ENCODE data around the gene CIRBP.
"Not testable (repeated sequence)": the region's sequence is repeated elsewhere in the genome, so short reads cannot be mapped to it uniquely, and the experiment has no call there.

The CIRBP gene

DNA sequence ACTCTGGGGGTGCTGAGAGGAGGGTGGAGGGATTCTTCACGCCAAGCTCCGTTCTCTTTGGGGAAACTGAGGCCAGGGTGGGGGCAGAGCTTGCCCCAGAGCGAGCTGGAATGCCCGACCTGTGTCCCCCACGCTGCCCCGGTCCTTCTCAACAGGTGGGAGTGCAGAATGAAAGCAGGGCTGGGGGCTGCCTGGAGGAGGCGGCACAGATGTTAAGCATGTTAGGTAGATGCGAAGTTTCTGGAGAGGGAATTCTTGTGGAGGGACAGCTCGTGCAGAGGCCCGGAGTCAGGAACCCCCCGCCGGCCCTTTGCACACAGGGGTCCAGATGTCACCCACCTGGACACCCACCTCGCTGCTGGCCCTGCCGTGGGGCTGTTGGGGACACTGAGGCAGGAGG lies 25.6 kb downstream of the CIRBP start:
- DNase-seq, result no peak

DNA sequence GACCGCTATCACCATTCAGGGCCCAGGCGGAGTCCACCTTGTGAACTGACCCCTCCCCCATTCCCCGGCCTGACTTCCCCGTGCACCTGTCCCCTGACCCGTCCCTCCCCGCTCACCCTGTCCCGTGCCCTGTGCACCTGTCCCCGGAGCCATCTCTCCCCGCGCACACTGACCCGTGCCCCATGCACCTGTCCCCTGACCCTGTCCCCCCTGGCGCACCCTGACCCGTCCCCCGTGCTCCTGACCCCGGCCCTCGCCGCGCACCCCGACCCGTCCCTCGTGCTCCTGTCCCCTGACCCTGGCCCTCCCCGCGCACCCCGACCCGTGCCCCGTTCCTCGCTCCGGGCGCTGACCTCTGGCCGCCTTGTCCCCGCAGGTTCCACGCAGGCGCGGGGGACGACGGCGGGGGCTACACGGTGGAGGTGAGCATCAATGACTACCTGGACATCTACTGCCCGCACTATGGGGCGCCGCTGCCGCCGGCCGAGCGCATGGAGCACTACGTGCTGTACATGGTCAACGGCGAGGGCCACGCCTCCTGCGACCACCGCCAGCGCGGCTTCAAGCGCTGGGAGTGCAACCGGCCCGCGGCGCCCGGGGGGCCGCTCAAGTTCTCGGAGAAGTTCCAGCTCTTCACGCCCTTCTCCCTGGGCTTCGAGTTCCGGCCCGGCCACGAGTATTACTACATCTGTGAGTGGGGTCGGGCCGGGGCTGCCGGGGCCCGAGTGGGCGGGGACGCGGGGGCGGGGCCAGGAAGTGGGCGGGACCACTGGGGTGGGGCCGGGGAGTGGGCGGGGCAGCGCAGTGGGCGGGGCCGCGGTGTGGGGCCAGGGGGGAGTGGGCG lies 26.3 kb downstream of the CIRBP start:
- DNase-seq, result peak in 1 of 2 experiments; percentile 30

DNA sequence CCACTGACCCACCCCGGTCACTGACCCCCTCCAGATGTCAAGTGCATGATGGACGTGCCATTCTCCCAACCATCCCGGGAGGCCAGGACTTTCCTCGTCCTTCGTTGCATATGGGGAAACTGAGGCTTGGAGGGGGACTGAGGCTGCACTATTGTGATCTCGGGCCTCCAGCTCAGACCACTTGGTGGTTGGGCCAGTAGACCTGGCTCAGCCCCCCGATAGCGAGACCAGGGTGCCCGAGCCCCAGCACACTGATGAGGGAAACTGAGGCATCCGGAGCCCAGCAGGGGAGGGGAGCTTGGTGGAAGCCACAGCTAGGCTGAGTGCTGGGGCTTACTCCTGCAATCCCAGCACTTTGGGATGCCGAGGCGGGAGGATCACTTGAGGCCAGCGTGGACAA lies 26.9 kb downstream of the CIRBP start:
- no peak for DNase-seq

DNA sequence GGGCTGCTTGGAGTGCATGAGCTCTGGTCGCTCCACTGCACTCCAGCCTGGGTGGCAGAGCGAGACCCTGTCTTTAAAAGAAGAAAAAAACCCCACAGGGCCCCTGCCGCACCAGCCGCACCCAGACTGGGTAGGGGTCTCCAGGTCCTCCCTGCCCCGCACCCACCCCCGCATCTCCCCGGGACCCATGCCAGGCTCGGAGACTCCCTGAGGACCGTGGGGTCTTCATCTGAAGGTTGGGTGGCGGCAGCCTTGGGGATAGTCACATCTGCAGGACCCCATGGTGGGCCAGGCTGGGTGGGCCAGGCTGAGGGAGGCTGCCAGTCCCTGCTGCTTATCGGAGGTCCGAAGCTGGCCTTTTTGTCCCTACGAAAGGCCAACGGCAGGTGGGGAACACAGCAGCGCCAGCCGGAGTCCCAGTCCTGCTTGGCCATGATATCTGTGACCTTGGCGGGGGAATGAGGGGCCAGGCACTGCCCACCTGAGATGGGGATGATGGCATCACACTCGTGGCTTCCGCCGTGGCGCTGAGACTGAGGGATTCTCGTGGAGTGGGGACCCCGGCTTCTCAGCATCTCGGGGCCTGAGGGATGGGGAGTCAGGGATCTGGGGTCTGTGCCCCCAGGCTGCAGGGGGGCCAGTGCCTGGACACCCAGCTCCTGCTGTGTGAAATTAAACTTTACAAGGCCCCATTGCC lies 27.6 kb downstream of the CIRBP start:
- no peak for DNase-seq

DNA sequence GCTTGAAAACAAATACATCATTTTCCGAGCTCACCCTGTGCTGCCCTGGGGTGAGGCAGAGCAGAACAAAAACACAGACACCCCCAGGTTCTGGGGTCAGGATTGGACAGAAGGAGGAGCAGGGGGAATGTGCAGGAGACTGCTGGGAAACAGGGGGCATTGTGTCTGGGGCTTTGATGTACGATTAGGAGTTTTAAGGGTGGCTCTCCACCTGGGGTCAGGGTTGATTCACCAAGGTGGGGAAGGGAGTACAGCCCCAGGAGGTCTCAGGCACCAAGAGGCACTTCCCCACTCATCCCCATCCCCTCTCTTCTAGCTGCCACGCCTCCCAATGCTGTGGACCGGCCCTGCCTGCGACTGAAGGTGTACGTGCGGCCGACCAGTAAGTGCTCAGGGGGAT lies 29.1 kb downstream of the CIRBP start:
- DNase-seq, result no peak

DNA sequence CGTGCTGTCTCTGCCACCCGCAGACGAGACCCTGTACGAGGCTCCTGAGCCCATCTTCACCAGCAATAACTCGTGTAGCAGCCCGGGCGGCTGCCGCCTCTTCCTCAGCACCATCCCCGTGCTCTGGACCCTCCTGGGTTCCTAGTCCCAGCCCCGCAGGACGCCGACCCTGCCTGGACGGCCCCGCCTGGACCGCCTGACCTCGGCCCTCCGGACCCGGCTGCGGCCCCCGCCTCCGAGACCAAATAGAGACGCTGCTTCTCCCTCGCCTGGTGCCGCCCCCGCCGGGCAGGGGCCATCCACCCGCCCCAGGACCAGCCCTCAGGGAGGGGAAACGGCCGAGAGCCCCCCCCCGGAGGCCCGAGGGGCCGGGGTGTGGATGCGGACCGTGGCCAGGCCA lies 30.7 kb downstream of the CIRBP start:
- DNase-seq, result no peak

DNA sequence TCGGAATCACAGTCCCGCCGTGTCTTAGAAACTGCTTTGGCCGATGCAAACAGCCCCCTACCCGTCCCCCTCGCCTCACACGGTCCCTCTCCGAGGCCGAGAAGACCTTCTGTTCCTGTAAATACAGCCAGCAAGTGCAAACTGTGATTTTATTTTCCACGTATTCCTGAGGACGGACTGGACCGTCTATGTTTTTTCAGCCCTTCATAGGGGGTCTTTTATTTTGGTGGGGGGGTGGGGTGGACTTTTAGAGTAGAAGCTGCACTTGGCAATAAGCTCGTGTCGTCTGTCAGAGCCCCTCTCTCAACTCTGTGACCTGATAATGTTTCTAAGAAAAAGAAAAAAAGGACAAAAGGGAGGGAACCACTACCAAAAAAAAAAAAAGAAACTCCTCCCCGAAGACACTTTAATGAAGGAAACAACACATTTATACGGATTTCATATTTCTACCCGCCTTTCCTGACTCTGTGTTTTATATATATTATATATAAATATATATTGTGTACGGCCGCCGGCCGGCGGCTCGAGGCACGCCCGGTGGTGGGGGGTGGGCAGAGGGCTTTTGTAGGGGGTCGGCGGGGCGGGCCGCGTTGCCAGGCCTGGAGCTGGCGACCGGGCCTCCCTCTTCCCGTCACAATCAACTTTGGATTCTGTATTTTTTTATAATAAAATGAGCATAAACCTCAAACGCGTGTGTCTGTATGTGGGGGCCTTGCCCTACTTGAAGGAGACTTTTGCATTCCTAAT lies 31.8 kb downstream of the CIRBP start:
- DNase-seq, result no peak

DNA sequence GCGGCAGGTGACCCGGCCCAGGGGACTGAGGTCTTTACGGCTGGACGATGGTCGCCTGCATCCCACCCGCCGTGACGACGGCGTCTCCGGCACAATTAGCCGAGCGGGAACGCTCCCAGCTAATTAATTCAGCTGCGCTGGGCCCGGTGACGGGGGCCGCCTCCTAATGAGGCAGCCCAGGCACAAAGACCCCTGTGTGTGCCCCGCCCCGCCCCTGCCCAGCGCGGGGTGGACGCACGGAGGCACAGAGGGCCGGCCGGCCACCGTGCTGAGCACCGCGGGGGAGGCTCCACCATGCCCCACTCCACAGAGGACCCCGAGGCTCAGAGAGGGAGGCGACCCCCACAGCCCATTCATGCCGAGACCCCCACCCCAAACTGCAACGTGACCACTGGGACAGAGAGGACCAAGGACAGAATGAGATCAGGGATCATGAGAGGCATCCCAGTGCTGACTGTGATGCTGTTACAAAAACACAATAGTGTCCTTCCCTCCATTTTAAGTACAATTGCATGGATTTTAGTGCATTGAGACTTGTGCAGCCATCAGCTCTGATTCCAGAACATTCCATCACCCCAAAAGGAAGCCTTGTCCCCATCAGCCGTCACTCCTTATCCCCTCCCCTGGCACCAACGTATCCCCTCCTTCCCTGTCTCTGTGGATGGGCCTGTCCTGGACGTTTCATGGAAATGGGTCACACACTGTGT lies 33.6 kb downstream of the CIRBP start:
- no peak for DNase-seq

DNA sequence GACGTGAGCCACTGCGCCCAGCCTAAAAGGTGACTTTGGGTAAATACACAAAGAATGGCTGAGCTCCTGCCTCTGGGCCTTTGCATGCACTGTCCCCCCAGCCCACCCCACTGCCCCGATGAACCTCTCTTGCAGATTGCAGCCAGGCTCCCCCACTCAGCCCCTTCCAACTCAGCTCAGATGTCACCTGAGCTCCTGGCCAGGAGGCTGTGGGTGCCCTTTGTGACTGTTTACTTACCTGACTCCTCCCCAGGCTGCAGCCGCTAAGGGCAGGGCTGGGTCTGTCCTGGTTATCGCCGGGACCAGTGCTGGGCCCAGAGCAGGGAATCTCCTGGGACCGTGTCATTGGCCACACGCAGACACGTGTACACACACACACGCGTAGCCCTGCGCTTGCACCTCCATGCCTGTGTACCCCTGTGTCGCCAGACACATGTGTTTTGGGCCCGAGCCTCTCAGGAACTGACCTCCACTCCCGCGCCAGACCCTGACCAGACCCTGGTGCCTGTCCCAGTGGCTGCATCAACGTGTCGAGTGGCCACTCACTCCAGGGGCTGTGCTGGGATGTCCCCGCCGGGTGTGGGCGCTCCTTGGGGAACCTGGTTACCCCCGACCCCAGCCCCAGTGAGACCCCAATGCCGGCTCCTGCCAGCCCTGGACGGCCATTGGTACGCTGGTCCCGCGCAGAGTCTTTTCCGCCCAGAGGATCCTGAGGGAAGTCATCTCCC lies 35.2 kb downstream of the CIRBP start:
- no peak for DNase-seq

DNA sequence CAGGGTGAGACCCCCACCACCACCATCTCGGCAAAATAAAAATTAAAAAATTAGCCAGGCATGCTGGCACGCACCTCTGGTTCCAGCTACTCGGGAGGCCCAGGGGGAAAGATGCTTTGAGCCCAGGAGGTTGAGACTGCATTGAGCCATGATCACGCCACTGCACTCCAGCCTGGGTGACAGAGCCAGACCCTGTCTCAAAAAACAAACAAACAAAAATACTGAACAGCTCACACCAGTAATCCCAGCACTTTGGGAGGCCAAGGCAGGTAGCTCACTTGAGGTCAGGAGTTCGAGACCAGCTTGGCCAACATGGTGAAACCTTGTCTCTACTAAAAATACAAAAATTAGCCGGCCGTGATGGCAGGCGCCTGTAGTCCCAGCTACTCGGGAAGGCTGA lies 36.2 kb downstream of the CIRBP start:
- not testable (repeated sequence) for DNase-seq

DNA sequence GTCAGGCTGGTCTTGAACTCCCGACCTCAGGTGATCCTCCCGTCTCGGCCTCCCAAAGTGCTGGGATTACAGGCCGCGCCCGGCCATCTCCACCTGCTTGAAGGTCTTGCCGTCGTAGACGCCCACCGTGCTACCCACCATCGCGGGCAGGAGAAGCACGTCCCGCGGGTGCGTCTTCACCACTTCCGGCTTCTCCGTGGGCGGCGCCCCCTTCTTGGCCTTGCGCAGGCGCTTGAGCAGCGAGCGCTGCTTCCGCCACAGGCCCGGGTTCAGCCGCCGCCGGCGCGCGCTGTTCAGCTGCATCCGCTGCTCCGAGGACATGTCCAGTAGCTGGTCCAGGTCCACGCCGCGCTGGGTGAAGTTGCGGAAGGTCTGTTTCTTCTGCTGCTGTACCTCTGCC lies 38.2 kb downstream of the CIRBP start:
- DNase-seq, result no peak

DNA sequence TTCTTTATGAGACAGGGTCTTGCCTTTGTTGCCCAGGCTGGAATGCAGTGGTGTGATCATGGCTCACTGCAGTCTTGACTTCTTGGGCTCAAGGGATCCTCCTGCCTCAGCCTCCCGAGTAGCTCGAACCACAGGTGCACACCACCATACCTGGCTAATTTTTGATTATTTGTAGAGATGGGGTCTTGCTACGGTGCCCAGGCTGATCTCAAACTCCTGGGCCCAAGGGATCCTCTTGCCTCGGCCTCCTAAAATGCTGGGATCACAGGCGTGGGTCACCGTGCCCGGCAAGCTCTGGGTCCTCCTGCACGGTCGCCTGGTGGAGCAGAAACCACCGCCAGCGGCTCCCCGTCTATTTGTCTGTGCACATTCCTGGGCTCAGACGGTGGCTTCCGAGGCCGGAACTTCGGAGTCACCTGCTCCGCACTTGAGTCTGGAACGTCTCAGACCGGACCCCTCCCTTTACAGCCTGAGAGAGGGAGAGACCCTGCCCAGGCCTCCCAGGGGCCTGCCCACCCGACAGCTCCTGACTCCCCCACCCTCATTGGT lies 38.7 kb downstream of the CIRBP start:
- no peak for DNase-seq

DNA sequence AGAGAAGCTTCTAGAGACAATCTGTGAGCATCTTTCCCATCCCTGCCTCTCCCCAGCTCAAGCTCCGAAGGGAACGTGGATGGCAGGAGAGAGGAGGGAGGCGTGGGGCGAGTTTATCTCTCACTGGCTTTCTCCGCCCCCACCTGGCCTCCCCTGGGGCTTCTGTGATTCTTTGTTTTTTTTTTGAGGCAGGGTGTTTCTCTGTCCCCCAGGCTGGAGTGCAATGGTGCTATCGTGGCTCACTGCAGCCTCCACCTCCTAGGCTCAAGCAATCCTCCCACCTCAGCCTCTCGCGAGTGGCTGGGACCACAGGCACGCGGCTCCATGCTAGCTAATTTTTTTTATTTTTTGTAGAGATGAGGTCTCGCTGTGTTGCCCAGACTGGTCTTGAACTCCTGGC lies 39.6 kb downstream of the CIRBP start:
- no peak for DNase-seq

DNA sequence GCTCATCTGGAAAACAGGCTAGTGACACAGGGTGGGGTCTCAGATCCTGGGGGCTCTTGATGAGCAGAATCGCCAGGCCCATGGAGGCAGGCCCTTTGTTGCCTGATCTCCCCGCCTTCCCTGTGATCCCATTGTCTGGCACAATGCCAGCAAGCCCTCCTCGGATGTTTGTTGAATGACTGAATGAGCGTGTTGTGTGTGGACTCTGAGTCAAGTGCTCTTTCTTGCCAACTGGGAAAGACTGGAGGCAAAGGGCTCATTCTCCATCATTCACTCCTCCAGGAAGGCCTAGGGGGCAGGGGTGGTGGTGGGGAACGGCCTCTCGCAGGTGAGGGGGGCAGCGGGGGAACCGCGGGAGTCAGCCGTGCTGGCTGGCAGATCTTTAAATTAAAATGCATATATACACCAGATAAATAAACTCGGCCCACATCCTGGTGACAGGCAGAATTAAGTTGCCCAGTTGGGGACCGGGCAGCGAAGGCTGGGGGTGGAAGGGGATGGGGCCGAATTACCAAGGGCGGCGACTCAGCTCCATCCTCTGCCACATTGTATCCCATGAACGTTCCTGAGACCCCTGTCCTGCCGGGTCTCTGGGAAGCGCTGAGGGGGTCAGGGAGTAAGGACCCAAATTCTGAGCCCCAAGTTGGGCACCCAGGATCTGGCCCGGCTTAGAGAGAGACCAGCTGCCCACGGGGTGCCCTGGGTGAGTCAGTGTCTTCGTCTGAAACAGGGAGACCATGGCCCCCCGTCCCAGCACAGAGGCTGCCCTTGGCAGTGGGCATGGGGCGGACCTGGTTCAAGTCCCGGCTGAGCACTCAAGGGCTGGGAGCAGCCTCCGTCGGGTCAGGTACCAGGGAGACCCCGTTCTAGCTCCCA lies 41.1 kb downstream of the CIRBP start:
- DNase-seq, result no peak

DNA sequence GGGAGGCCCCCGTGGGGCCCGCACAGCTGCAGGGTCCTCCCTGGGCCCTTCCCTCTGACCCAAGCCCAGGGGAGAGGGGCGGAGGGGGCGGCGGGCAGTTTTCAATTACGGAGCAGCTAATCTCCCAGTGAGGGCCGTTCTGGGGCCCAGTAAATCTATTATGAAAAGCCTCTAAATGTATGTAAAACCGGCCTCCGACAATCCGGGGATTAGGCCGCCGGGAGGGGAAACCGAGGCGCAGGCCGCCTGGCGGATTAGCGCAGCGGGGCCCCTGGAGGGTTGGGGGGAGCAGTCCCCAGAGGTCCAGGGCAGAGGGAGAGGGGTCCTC lies 41.7 kb downstream of the CIRBP start:
- DNase-seq, result no peak

DNA sequence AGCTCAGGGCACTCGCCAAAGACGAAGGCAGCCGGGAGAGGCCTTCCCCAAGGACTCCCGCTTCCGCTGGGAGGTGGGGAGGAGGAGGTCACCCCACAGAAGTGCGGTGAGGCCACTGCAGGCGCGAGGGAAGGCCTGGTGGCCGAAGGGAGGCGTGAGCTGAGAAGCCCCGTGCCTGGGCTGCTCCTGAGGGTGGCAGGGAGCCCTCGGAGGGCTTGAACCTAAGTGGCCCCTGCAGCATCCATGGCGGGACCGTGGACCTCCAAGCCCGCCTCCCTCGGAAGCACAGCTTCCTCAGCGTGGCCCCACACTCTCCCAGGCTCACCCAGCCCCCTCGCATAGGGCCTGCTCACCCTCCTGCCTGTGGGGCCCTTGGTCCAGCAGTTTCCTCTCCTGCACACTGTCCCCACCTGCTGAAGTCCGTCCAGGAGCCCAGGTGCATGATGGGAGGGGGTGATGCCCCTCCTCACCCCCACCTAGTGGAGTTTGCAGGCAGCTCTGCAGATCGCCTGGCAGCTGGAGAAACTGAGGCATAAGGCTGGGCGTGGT lies 42.5 kb downstream of the CIRBP start:
- no peak for DNase-seq

DNA sequence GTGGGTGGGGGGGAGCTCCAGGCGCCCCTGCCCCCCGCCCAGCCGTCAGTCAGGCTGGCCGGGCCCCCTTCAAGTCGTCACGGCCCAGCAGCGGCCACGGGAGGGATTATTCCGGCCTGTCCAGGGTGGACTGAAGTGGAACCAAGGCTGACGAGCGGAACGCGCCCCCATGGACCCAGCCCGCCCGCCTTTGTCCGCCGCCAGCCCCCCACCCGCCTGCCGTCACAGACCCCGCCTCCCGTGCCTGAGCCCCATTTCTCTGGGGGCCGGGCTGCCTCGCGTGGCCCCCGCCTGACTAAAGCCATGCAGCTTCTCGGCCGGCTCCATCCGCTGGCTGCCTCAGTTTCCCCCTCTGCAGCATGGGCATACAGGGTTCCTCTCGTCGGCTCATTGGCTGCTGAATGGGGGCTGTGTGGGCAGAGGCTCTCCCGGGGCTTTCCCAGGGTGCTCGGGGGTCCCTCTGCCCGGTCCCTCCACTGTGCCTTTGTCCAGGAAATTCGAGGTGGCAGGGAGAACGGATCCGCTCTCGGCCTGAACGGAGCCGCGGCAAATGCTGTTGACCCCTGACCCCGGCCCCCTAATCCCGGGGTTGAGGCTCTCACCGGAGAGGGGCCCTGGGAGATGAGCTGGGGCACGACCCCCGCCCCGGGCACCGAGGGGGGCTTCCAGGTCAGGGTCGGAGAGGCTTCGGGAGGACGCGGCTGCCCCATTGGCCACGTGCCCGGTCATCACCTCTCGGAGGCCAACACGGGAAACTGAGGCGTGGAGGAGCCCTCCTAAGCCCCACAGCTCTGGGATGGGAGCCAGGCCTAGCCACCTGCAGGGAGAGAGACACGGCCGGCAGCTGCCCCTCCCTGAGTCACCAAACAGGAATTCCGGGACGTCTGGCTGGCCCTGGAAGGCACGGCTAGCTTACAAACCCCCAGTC lies 43.9 kb downstream of the CIRBP start:
- DNase-seq, result no peak

DNA sequence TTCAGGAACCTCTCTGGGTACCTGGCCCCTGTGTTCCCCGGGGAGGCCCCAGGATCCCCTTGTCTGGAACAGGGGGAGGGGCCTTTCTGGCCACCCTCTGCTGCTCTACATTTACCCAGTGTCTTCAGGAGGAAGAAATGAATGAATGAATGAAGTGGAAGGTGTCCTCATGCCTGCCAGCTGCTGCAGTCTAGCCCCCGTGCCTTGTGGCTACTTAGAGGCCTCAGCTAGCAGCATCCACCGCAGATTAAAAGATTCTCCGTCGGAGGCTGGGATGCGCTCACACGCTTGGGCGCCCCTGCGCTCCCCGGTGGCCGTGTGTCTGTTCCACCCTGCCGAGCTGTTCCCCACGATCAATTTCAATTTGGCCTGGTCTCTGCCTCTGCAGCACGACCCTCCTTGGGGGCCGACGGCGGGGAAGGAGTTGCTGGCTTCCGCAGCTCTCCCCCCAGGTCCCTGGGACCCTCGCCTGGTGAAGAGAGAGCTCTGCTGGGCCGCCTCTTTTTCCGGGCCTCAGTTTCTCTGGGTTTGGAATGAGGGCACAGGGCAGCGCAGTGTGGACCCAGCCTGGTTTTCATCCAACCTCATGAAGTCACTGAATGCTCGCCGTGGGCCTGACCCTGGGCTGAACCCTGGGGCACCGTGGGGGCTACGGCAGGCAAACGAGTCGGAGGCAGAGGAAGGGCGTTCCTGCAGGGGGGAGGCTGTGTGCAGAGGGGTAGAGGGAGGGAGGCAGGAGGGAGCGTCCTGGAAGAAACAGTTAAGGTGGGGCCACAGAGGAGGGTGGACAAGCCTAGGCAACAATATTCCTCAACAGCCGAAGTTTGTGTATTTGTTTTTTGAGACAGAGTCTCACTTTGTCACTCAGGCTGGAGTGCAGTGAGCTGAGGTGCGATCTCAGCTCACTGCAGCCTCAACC lies 44.8 kb downstream of the CIRBP start:
- no peak for DNase-seq

Data from activated CD4-positive, alpha-beta T cell treated with anti-CD3 and anti-CD28 coated beads, Interleukin-2, amount 50 U/mL, for 48 hours (primary cell).